Endothelial cell of umbilical vein (primary cell): ENCODE measurements around the gene C14orf132. TPM values are rescaled to one million over a fixed set of nuclear protein-coding genes. Genes with fewer than 3 reads are reported as not detected.

Experiments used
- BruUV-seq: library from RNA; stranded (reverse); fragments of 400-500 nt; replicated peaks from 2 replicates; lab custom pipeline; 2021; lab: Mats Ljungman, UMichigan
- CTCF ChIA-PET: fragments of 300-600, 350-600 bp; sonication (Branson Sonifier 250); formaldehyde crosslinking; loops from one replicate; lab custom pipeline; 2021; ENCODE audit warnings: antibody characterized with exemption, inconsistent platforms; lab: Charles Lee
- POLR2A ChIA-PET: fragments of 300-600, 350-600 bp; sonication (Branson Sonifier 250); formaldehyde crosslinking; loops from one replicate; lab custom pipeline; 2021; ENCODE audit warnings: antibody characterized with exemption, inconsistent platforms; lab: Charles Lee
- DNase-seq: peaks from one replicate; pipeline ENCODE4 v3.0.0-alpha.2; 2011; ENCODE audit warnings: low read depth, low spot score
- FAIRE-seq: peaks from 2 replicates; lab custom pipeline; 2011; peaks lifted over from hg19 to GRCh38; lab: Jason Lieb, UNC
- H2AFZ ChIP-seq: 2 replicates; pipeline ENCODE4 v1.6.0; 2012; ENCODE audit warnings: low read depth, low read length, control low read depth, inconsistent platforms
- H3K27ac ChIP-seq: 2 replicates; pipeline ENCODE4 v1.5.1; 2011; ENCODE audit warnings: low read depth, mild to moderate bottlenecking, control low read depth, low read length, moderate library complexity; ENCODE audit not compliant: insufficient read depth
- H3K27me3 ChIP-seq, 2 experiments: 2 replicates each; pipeline versions ENCODE4 v1.6.0 to v1.6.1; 2011; ENCODE audit warnings: low read length in 2 of 2, mixed read lengths in 1 of 2; ENCODE audit not compliant: control insufficient read depth in 2 of 2, insufficient read depth in 2 of 2
- H3K36me3 ChIP-seq, 2 experiments: 2 replicates in 1 of 2; 3 replicates in 1 of 2; pipeline ENCODE4 v1.5.1; 2011; ENCODE audit warnings: low read length in 2 of 2, mild to moderate bottlenecking in 1 of 2, moderate library complexity in 1 of 2; ENCODE audit not compliant: control insufficient read depth in 2 of 2, insufficient read depth in 2 of 2; ENCODE audit errors: extremely low read depth in 1 of 2
- H3K4me1 ChIP-seq: 3 replicates; pipeline ENCODE4 v1.5.1; 2011; ENCODE audit warnings: mild to moderate bottlenecking, low read length; ENCODE audit not compliant: control insufficient read depth, insufficient read depth; ENCODE audit errors: extremely low read depth
- H3K4me2 ChIP-seq: 2 replicates; pipeline ENCODE4 v1.6.1; 2011; ENCODE audit warnings: low read length, control low read depth, mixed read lengths; ENCODE audit not compliant: insufficient read depth
- H3K4me3 ChIP-seq, 3 experiments: fragments of 200-600 bp in 1 of 3; sonication (generic), shearing (Covaris generic) in 1 of 3; replicated peaks in 1 of 3; 2 replicates each; pipeline ENCODE4 v1.5.1; 2011 to 2016; ENCODE audit warnings: control low read depth in 3 of 3, low read length in 3 of 3, mild to moderate bottlenecking in 2 of 3, inconsistent platforms in 1 of 3, low read depth in 1 of 3, moderate library complexity in 1 of 3; ENCODE audit not compliant: insufficient read depth in 1 of 3
- H3K79me2 ChIP-seq: 2 replicates; pipeline ENCODE4 v1.6.0; 2012; ENCODE audit warnings: low read length, inconsistent platforms; ENCODE audit not compliant: control insufficient read depth, insufficient read depth
- H3K9ac ChIP-seq: replicated peaks from 2 replicates; pipeline ENCODE3; 2011; ENCODE audit warnings: low read length, control low read depth; ENCODE audit not compliant: insufficient read depth; ENCODE audit errors: extremely low read depth
- H3K9me1 ChIP-seq: replicated peaks from 3 replicates; pipeline ENCODE4 v1.6.0; 2011; ENCODE audit warnings: mild to moderate bottlenecking, low read length; ENCODE audit not compliant: control insufficient read depth, insufficient read depth; ENCODE audit errors: extremely low read depth
- H3K9me3 ChIP-seq: replicated peaks from 2 replicates; pipeline ENCODE4 v1.5.1; 2012; ENCODE audit warnings: low read length, inconsistent platforms; ENCODE audit not compliant: control insufficient read depth, insufficient read depth
- H4K20me1 ChIP-seq: replicated peaks from 2 replicates; pipeline ENCODE3; 2011; ENCODE audit warnings: mild to moderate bottlenecking, low read length; ENCODE audit not compliant: control insufficient read depth, insufficient read depth; ENCODE audit errors: extremely low read depth
- EZH2 ChIP-seq: IDR thresholded peaks from 2 replicates; pipeline ENCODE4 v1.6.1; 2012; ENCODE audit warnings: borderline replicate concordance, low read depth, mild to moderate bottlenecking, moderate library complexity, low read length, inconsistent platforms; ENCODE audit not compliant: severe bottlenecking
- FOS ChIP-seq: IDR thresholded peaks from 2 replicates; pipeline ENCODE4 v1.6.1; 2011; ENCODE audit warnings: mild to moderate bottlenecking, low read length, moderate library complexity, borderline replicate concordance; ENCODE audit not compliant: insufficient read depth
- GATA2 ChIP-seq: IDR thresholded peaks from 2 replicates; pipeline ENCODE4 v1.7.0; 2011; ENCODE audit warnings: low read depth, mild to moderate bottlenecking, moderate library complexity, mixed read lengths, low read length; ENCODE audit not compliant: insufficient read length, insufficient read depth
- JUN ChIP-seq: IDR thresholded peaks from 2 replicates; pipeline ENCODE4 v1.6.1; 2011; ENCODE audit warnings: borderline replicate concordance, low read depth; ENCODE audit not compliant: insufficient read length, insufficient read depth
- MYC ChIP-seq: IDR thresholded peaks from one replicate; pipeline ENCODE4 v1.6.1; 2011; ENCODE audit warnings: mild to moderate bottlenecking, low read depth, low read length
- POLR2A ChIP-seq: IDR thresholded peaks from 2 replicates; pipeline ENCODE4 v1.6.1; 2012; ENCODE audit warnings: low read depth, mild to moderate bottlenecking, control low read depth, low read length
- POLR2AphosphoS5 ChIP-seq: IDR thresholded peaks from 2 replicates; pipeline ENCODE4 v1.6.1; 2012; ENCODE audit warnings: low read depth, mild to moderate bottlenecking, control low read depth, low read length, moderate library complexity; ENCODE audit not compliant: insufficient read depth
- dilution Hi-C: fragments of 300-500 bp; cut with MboI; formaldehyde crosslinking; loops from one replicate; pipeline ENCODE4 v1.15.0; 2019; ENCODE audit warnings: low sequenced_read_pairs; ENCODE audit not compliant: extremely low pct_ligation_motif_present
- intact Hi-C: fragments of 100-400 bp; cut with micrococcal nuclease; formaldehyde crosslinking; loops from one replicate; pipeline ENCODE4 v1.10.0; 2022
- polyA plus RNA-seq, 4 experiments: library from polyadenylated mRNA; depleted of rRNA in 3 of 4; stranded (reverse) in 3 of 4; unstranded in 1 of 4; fragments of >200 nt; gene quantifications; 2 replicates each; pipeline versions ENCODE4 v1.2.1 to v1.2.3, GENCODE V29; 2011 to 2012; ENCODE audit warnings: missing spikeins in 1 of 4
- total RNA-seq: library from RNA; stranded (reverse); gene quantifications from 2 replicates; pipeline ENCODE4 v1.2.3, GENCODE V29; 2021
- TF ChIP-seq, protein P1 (sequence below): IDR thresholded peaks from 2 replicates; pipeline ENCODE4 v1.6.1; 2011; ENCODE audit not compliant: insufficient read depth, insufficient read length
- TF ChIP-seq, protein P2 (sequence below), 2 donors: IDR thresholded peaks; 1 replicate in 1 of 2; 2 replicates in 1 of 2; pipeline ENCODE4 v1.5.1; 2011; ENCODE audit warnings: low read length in 2 of 2, mild to moderate bottlenecking in 2 of 2, moderate library complexity in 2 of 2, control low read depth in 1 of 2, inconsistent platforms in 1 of 2, low read depth in 1 of 2; ENCODE audit not compliant: insufficient read depth in 1 of 2; ENCODE audit errors: extremely low read depth in 1 of 2

C14orf132 gene
- total and polyA plus RNA-seq, 2 donors (not counting 3 experiments of a cell fraction or from before 2014, with no cell fraction given), result 3.2 to 7.6 TPM

- ChIA-PET CTCF (interaction anchor here (1.4 kb wide), 1 partner anchor 198 kb away, joined by 3 read pairs; no protein-coding TSS in a partner anchor), POLR2A (no interaction called here)
- BruUV-seq, result no TSS peak
- Histone ChIP-seq H3K4me3 (no peak overlapping the region), H2AFZ (no peak overlapping the region), H3K27me3 (no peaks in the 10 kb centered on the region), H3K36me3 (no peaks in the 10 kb centered on the region), H4K20me1 (no peaks in the 10 kb centered on the region), H3K79me2 (no peaks in the 10 kb centered on the region), H3K9ac (no peak overlapping the region), H3K9me1 (no peaks in the 10 kb centered on the region), H3K4me1 (no peaks in the 10 kb centered on the region), H3K27ac (no peak overlapping the region), H3K9me3 (no peaks in the 10 kb centered on the region), H3K4me2 (no peak overlapping the region)
- TF ChIP-seq EZH2, result no peak
- no peak for TF ChIP-seq POLR2A
- no peak for TF ChIP-seq JUN
- no peak for TF ChIP-seq MYC
- TF ChIP-seq, protein P1, sequence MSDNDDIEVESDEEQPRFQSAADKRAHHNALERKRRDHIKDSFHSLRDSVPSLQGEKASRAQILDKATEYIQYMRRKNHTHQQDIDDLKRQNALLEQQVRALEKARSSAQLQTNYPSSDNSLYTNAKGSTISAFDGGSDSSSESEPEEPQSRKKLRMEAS, result no peak
- TF ChIP-seq GATA2, result no peak
- no peak for TF ChIP-seq FOS
- TF ChIP-seq, protein P2, sequence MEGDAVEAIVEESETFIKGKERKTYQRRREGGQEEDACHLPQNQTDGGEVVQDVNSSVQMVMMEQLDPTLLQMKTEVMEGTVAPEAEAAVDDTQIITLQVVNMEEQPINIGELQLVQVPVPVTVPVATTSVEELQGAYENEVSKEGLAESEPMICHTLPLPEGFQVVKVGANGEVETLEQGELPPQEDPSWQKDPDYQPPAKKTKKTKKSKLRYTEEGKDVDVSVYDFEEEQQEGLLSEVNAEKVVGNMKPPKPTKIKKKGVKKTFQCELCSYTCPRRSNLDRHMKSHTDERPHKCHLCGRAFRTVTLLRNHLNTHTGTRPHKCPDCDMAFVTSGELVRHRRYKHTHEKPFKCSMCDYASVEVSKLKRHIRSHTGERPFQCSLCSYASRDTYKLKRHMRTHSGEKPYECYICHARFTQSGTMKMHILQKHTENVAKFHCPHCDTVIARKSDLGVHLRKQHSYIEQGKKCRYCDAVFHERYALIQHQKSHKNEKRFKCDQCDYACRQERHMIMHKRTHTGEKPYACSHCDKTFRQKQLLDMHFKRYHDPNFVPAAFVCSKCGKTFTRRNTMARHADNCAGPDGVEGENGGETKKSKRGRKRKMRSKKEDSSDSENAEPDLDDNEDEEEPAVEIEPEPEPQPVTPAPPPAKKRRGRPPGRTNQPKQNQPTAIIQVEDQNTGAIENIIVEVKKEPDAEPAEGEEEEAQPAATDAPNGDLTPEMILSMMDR (IDR thresholded peaks at IDR 0.05; ENCODE audit: extremely low read depth in 1 of 2, insufficient read depth in 1 of 2, low read depth in 1 of 2, low read length in 2 of 2), result no peak
- no peak for TF ChIP-seq POLR2AphosphoS5
- no peak for DNase-seq
- intact Hi-C loops, result no loop called here
- no peak for FAIRE-seq
- dilution Hi-C loops, result no loop called here
Measured at GRCh38 chr14:96077983-96078624, 38.9 kb downstream of the C14orf132 start.
